Keratinocyte (primary cell): ENCODE data around the gene PTPRD.

ENCODE experiments used
- EZH2 ChIP-seq: IDR thresholded peaks from one replicate; pipeline ENCODE4 v1.6.1; 2012; ENCODE audit warnings: inconsistent platforms, mild to moderate bottlenecking, low read length, moderate library complexity
- TF ChIP-seq, protein P1 (sequence below), 3 experiments: IDR thresholded peaks in 1 of 3; conservative IDR thresholded peaks in 1 of 3; optimal IDR thresholded peaks in 1 of 3; 2 replicates in 2 of 3; 3 replicates in 1 of 3; pipeline versions ENCODE3 to v1.5.1; 2011; ENCODE audit warnings: low read length in 3 of 3, mild to moderate bottlenecking in 3 of 3, moderate library complexity in 2 of 3, control low read depth in 1 of 3, inconsistent platforms in 1 of 3; ENCODE audit not compliant: insufficient read depth in 2 of 3; ENCODE audit errors: extremely low read depth in 1 of 3

DNA sequence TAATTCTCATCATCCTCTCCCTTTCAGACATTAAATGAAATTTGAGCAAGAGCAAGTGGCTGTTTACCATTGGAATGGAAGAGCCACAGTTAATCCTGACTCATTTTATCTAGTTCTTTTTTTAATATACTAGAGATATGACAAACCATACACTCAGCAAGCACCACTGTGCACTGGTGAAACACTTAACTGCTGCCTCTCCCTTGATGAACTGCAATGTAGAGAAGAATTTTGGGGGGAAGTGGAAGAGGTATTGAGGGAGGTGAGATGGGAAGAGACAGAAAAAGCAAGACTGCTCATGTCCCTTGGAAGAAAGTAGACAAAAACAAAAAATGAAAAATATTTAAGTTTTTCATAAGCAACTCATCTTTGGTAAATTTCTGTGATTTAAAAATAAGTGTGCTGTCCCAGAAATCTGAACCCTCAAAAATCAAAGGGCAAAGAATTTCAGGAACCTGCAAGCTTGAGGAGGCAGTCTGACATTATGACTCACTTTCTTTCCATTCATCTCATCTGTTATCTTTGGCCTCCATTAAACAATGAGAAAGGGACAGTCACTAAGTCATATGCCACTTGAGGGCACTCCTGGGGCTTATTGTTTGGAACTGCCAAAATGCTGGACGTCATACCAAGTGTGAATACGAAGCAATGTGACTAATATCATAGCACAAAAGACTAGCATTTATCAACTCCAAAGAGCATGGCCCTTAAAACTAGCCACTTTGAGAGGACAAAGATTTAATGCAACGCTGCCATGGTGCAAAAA is 2246.5 kb downstream of the PTPRD start:
- TF ChIP-seq, protein P1, sequence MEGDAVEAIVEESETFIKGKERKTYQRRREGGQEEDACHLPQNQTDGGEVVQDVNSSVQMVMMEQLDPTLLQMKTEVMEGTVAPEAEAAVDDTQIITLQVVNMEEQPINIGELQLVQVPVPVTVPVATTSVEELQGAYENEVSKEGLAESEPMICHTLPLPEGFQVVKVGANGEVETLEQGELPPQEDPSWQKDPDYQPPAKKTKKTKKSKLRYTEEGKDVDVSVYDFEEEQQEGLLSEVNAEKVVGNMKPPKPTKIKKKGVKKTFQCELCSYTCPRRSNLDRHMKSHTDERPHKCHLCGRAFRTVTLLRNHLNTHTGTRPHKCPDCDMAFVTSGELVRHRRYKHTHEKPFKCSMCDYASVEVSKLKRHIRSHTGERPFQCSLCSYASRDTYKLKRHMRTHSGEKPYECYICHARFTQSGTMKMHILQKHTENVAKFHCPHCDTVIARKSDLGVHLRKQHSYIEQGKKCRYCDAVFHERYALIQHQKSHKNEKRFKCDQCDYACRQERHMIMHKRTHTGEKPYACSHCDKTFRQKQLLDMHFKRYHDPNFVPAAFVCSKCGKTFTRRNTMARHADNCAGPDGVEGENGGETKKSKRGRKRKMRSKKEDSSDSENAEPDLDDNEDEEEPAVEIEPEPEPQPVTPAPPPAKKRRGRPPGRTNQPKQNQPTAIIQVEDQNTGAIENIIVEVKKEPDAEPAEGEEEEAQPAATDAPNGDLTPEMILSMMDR (optimal IDR thresholded peaks at IDR 0.05 in 1 of 3, IDR thresholded peaks at IDR 0.05 in 1 of 3, conservative IDR thresholded peaks at IDR 0.05 in 1 of 3; ENCODE audit: extremely low read depth in 1 of 3, insufficient read depth in 2 of 3, low read length in 3 of 3) = no peak
- no peak for TF ChIP-seq EZH2
